CD4-positive, alpha-beta T cell treated with Interleukin-15 for 1 hour (primary cell): Measurements from ENCODE around the gene ZNF654.
A peak's percentile ranks its signal among the peaks of the same experiment; 100 is the strongest.
"Not testable (repeated sequence)": the region's sequence is repeated elsewhere in the genome, so short reads cannot be mapped to it uniquely, and the experiment has no call there.

Experiments used
- DNase-seq: peaks from one replicate; pipeline ENCODE4 v3.0.0-alpha.2; 2020

Gene ZNF654

GRCh38 chr3:88058581-88059379 is at the start of gene ZNF654, which contains the start of gene CGGBP1:
TSS of gene ZNF654 (plus strand) at chr3:88059255. CDS start at chr3:88059320, 65 bp downstream.
TSS of gene CGGBP1 (minus strand) at chr3:88059005. CDS start at chr3:88055976, 3,029 bp downstream.
- DNase-seq = peak; percentile 98

GRCh38 chr3:88010810-88011209 is 48.2 kb upstream of the ZNF654 start:
- no peak for DNase-seq

- DNase-seq = no peak
Measured at GRCh38 chr3:88013592-88013991, 45.5 kb upstream of the ZNF654 start.

GRCh38 chr3:88015656-88016055 is 43.4 kb upstream of the ZNF654 start:
- not testable (repeated sequence) for DNase-seq

GRCh38 chr3:88019024-88019423 is 40.0 kb upstream of the ZNF654 start:
- no peak for DNase-seq

- no peak for DNase-seq
Measured at GRCh38 chr3:88025001-88025552, 34.0 kb upstream of the ZNF654 start.

- no peak for DNase-seq
Measured at GRCh38 chr3:88028876-88029275, 30.2 kb upstream of the ZNF654 start.

GRCh38 chr3:88030210-88030609 is 28.8 kb upstream of the ZNF654 start:
- no peak for DNase-seq

GRCh38 chr3:88031642-88032077 is 27.4 kb upstream of the ZNF654 start:
- no peak for DNase-seq

GRCh38 chr3:88032245-88032644 is 26.8 kb upstream of the ZNF654 start:
- no peak for DNase-seq

GRCh38 chr3:88033079-88033478 is 26.0 kb upstream of the ZNF654 start:
- no peak for DNase-seq

GRCh38 chr3:88033808-88034207 is 25.2 kb upstream of the ZNF654 start:
- DNase-seq = no peak

- no peak for DNase-seq
Measured at GRCh38 chr3:88034491-88035275, 24.4 kb upstream of the ZNF654 start.

GRCh38 chr3:88036221-88036620 is 22.8 kb upstream of the ZNF654 start:
- DNase-seq = no peak

- no peak for DNase-seq
Measured at GRCh38 chr3:88038566-88038965, 20.5 kb upstream of the ZNF654 start.

- DNase-seq = no peak
Measured at GRCh38 chr3:88040529-88040928, 18.5 kb upstream of the ZNF654 start.

GRCh38 chr3:88041005-88041404 is 18.1 kb upstream of the ZNF654 start:
- no peak for DNase-seq

GRCh38 chr3:88044411-88044810 is 14.6 kb upstream of the ZNF654 start:
- DNase-seq = no peak

- DNase-seq = no peak
Measured at GRCh38 chr3:88046766-88047165, 12.3 kb upstream of the ZNF654 start.

GRCh38 chr3:88057630-88058305 is 1.3 kb upstream of the ZNF654 start:
- no peak for DNase-seq

- no peak for DNase-seq
Measured at GRCh38 chr3:88058306-88058580, 812 bp upstream of the ZNF654 start.

GRCh38 chr3:88059380-88060170 is 520 bp downstream of the ZNF654 start:
- no peak for DNase-seq
